Activated naive CD4-positive, alpha-beta T cell treated with anti-CD3 and anti-CD28 coated beads, Interleukin-2, amount 10 ng/mL, durations not matched to agents 7 days and 5 days (primary cell): ENCODE data around the gene MICAL3.
"Not testable (repeated sequence)": the region's sequence is repeated elsewhere in the genome, so short reads cannot be mapped to it uniquely, and the experiment has no call there.

Experiments used
- CTCF ChIA-PET: fragments of 350-600 bp; sonication (Branson Sonifier 250); formaldehyde crosslinking; loops from one replicate; lab custom pipeline; 2021; ENCODE audit warnings: antibody characterized with exemption; lab: Charles Lee
- DNase-seq: peaks from one replicate; pipeline ENCODE4 v3.0.0-alpha.2; 2020
- H3K27ac Mint-ChIP-seq: one replicate; pipeline ENCODE4 v1.8.0; 2021; ENCODE audit warnings: mild to moderate bottlenecking, moderate library complexity, mixed read lengths
- H3K27me3 Mint-ChIP-seq: one replicate; pipeline ENCODE4 v1.8.0; 2021; ENCODE audit warnings: mild to moderate bottlenecking, mixed read lengths
- H3K36me3 Mint-ChIP-seq: one replicate; pipeline ENCODE4 v1.8.0; 2021; ENCODE audit warnings: mixed read lengths
- H3K4me1 Mint-ChIP-seq: one replicate; pipeline ENCODE4 v1.8.0; 2021; ENCODE audit warnings: mixed read lengths
- H3K4me3 Mint-ChIP-seq: one replicate; pipeline ENCODE4 v1.8.0; 2021; ENCODE audit warnings: mild to moderate bottlenecking, moderate library complexity, mixed read lengths
- H3K9me3 Mint-ChIP-seq: one replicate; pipeline ENCODE4 v1.8.0; 2021; ENCODE audit warnings: mixed read lengths

MICAL3 gene

DNA sequence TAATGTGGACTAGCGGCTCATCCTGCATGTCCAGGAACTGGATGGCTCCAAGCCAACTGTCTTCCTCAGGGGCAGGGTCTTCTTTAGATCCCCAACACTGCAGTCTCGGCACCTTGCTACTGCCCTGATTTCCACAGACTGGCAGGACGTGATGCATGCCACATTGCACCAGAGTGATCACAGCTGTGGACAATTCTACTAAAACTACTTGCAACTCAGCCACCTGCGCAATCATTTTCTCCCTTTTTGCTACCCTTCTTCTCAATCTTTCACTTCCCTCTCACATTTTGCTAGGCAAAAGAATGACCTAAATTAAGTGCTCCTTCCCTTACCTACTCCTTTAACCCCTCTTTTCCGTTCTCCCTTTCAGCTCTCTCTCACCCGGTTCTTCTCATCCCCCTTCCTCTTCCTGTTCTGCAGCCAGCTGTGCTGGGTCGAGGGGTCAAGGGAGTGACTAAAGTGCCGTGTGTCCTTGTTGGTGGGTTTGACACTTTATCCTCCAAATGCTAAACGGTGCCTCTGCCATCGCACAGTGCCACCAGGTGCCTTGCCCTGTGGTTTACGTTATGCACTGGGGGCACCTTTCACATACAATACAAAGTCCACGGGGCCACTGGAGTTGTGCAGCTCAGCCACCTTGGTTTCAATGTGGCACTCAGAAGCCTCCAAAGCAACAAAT lies 42.0 kb upstream of the MICAL3 start:
- DNase-seq = no peak
- no peaks in the 10 kb centered on the region for H3K4me1 Mint-ChIP-seq
- CTCF ChIA-PET = interaction anchor here (1.1 kb wide), 1 partner anchor 236 kb away, joined by 3 read pairs; no protein-coding TSS in a partner anchor
- no peak overlapping the region for H3K4me3 Mint-ChIP-seq
- H3K36me3 Mint-ChIP-seq = no peaks in the 10 kb centered on the region
- peaks cover 58% of the 10 kb centered on the region for H3K27me3 Mint-ChIP-seq
- H3K9me3 Mint-ChIP-seq = no peaks in the 10 kb centered on the region
- no peak overlapping the region for H3K27ac Mint-ChIP-seq

DNA sequence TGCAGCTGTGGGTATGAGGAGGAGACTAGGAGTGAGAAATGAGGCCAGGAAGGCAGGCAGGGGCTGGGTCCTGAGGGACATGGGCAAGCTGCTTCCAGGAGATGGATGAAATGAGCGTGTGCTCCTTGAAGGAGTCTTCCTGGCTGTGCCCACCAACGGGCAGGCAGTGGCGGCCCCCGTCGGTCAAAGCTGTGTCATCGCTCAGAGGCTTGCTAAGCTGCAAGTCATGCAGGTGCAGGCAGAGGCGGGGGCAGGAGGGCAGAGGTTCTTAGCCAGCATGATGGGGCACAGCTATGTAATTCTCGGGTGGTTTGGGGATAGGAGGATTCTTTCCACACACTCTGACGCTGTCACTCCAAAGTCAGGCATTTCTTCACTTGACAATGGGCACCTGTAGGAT lies 40.9 kb upstream of the MICAL3 start:
- Mint-ChIP-seq H3K4me3 (no peak overlapping the region), H3K27me3 (peaks cover 60% of the 10 kb centered on the region), H3K36me3 (no peaks in the 10 kb centered on the region), H3K9me3 (no peaks in the 10 kb centered on the region), H3K4me1 (no peaks in the 10 kb centered on the region), H3K27ac (no peak overlapping the region)
- DNase-seq = no peak
- CTCF ChIA-PET = interaction anchor here (1.1 kb wide), 1 partner anchor 235 kb away, joined by 3 read pairs; no protein-coding TSS in a partner anchor

DNA sequence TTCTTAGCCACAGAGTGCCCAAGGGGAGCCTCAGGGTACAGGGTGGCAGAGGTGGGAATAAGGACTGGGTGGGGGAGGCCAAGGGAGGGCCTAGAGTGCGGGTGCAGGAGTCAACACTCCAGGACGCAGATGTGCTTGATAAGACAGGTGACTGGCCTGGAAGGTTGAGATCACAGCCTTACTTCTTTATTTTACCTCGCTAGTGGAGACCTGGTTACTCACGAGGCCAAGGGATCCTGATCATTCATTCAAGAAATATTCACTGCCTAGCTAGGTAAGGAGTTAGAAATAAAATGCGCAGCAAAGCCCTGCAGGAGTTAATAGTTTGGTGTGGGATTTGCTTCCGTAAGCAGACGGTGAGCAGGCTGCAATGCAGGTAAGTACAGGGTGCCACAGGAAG lies 40.3 kb upstream of the MICAL3 start:
- H3K27me3 Mint-ChIP-seq = peaks cover 64% of the 10 kb centered on the region
- H3K4me3 Mint-ChIP-seq = no peak overlapping the region
- CTCF ChIA-PET = no interaction called here
- no peaks in the 10 kb centered on the region for H3K4me1 Mint-ChIP-seq
- no peak overlapping the region for H3K27ac Mint-ChIP-seq
- no peaks in the 10 kb centered on the region for H3K36me3 Mint-ChIP-seq
- no peaks in the 10 kb centered on the region for H3K9me3 Mint-ChIP-seq
- DNase-seq = no peak

DNA sequence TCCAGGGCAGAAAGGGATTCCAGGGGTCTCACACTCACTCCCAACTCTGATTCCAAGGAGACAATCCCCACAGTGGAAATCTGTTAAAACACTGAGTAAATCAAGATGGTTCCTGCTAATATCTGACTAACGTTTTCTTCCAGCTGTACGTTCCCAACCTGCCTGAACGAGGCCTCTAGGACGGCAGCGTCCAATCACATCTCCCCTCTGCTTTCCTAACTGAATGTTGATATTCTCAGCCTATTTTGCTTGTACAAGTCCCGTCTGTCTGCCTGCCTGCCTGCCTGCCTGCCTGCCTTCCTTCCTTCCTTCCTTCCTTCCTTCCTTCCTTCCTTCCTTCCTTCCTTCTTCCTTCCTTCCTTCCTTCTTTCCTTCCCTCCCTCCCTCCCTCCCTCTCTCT lies 39.4 kb upstream of the MICAL3 start:
- DNase-seq, H3K4me1 Mint-ChIP-seq, H3K4me3 Mint-ChIP-seq, H3K36me3 Mint-ChIP-seq, CTCF ChIA-PET, H3K9me3 Mint-ChIP-seq, H3K27ac Mint-ChIP-seq: not testable (repeated sequence)
- peaks cover 68% of the 10 kb centered on the region for H3K27me3 Mint-ChIP-seq

DNA sequence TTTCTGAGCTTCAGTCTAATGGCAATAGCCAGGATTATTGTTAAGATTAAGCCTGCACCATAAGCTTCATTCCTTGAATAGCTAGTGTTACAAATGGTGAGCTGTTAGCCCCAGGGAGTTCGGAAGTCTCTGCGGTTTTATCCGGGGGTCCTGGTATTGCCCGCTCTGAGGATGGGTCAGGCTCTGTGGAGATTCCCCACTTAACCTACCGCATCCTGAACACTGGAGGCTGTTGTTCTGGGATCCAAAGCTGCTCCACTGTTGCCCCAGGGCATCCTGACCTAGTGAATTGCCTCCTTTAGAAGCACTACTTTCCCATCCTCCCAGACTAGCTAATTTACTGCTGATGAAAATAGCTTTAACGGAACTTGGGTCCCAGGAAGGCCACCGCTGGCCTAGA lies 38.9 kb upstream of the MICAL3 start:
- Mint-ChIP-seq H3K9me3 (no peaks in the 10 kb centered on the region), H3K4me3 (no peak overlapping the region), H3K4me1 (no peaks in the 10 kb centered on the region), H3K27me3 (peaks cover 67% of the 10 kb centered on the region), H3K36me3 (no peaks in the 10 kb centered on the region), H3K27ac (no peak overlapping the region)
- no peak for DNase-seq
- CTCF ChIA-PET = no interaction called here

DNA sequence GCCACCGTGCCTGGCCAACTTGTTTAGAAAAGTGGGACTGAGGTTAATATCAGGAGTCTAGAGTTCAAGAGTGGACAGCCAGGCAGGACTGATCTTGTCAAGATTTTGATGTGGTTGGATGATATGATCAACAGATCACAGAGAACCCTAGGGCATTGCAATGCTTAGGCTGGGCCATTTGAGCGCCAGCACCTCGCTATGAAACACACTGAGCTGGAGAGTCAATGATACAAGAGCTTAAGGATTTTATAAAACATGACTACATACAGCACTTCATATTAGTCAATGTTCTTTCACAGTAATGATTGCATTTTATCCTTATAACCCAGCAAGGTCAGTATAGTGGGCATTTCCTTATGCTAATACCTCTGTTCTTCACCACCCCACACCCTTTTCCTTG lies 38.1 kb upstream of the MICAL3 start:
- DNase-seq = no peak
- Mint-ChIP-seq H3K4me1 (no peaks in the 10 kb centered on the region), H3K4me3 (no peak overlapping the region), H3K36me3 (no peaks in the 10 kb centered on the region), H3K9me3 (no peaks in the 10 kb centered on the region), H3K27me3 (peaks cover 59% of the 10 kb centered on the region), H3K27ac (no peak overlapping the region)
- CTCF ChIA-PET = no interaction called here

DNA sequence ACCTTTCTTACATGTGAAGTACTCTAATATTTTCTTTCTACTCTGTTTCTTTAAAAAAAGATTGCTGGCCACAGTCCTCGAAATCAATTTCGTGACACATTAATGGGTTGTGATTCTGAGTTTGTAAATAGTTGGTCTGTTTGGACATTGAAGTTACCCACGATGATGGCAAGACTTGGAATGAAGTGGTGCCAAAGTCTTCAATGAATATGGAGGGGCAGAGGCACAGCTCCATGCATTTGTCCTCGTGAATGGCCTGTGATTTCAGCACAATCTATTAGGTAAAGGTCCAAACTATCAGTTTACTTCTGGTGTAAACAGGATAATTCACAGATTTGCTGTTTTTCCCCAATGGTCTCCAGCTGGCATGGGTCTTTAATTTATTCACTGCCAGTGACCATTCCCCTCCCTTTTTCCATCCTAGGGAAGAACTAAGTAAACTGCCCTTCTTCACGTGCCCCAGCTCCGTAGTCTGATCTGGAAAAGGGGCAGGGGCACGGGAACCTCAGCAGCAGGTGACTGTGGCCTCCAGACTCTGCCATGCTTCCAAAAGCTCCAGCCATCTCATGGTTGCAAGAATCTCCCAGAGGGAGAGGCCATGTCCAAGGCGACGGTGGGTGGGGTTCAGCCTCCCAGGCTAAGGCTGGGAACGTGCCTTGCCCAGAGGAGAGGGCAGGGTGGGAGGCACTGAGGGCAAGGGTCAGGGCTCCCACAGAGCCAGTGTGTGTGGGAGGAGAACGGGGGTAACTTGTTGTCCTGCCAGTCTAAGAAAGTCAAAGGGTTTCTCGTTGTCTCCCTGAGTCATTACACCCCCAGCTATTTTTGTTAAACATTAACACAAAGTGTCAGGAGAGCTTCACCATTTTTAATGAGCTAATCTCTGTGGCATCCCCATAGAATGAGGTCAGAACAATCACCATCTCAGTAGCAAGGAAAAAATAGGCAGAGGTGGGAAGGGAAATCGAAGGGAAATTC lies 36.6 kb upstream of the MICAL3 start:
- CTCF ChIA-PET = no interaction called here
- Mint-ChIP-seq H3K27ac (no peak overlapping the region), H3K36me3 (no peaks in the 10 kb centered on the region), H3K27me3 (peaks cover 47% of the 10 kb centered on the region), H3K4me1 (peaks cover 2% of the 10 kb centered on the region), H3K4me3 (no peak overlapping the region), H3K9me3 (no peaks in the 10 kb centered on the region)
- no peak for DNase-seq

DNA sequence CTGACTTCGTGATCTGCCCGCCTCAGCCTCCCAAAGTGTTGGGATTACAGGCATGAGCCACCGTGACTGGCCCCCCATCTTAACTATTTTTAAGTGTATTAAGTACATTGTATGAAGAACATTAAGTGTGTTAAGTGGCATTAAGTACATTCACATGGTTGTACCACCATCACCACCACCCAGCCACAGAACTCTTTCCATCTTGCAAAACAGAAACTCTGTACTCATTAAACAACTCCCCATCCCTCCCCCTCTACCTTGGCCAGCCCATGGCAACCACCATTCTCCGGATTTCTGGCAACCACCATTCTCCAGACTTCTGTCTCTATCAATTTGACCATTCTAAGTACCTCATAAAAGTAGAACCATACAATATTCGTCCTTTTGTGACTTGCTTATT lies 35.6 kb upstream of the MICAL3 start:
- Mint-ChIP-seq H3K9me3 (no peaks in the 10 kb centered on the region), H3K36me3 (no peaks in the 10 kb centered on the region), H3K4me3 (no peak overlapping the region), H3K4me1 (peaks cover 2% of the 10 kb centered on the region), H3K27me3 (peaks cover 38% of the 10 kb centered on the region), H3K27ac (no peak overlapping the region)
- CTCF ChIA-PET = interaction anchor here (1.0 kb wide), 1 partner anchor 87 kb away, joined by 5 read pairs; no protein-coding TSS in a partner anchor
- no peak for DNase-seq

DNA sequence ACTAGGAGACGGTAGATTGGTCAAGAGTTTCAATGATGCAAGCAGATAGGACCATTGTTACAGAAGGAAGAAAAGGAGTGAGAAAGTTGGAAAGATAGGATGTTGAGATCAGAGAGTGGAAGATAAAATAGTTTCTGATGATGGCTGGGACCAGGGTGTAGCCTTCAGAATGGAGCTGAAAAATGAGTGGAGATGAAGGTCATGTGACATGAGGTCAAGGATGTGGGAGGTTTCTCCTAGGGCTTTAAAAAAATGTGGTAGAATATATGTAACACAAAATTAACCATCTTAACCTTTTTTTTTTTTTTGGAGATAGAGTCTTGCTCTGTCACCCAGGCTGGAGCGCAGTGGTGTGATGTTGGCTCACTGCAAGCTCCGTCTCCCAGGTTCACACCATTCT lies 35.1 kb upstream of the MICAL3 start:
- Mint-ChIP-seq H3K36me3 (no peaks in the 10 kb centered on the region), H3K9me3 (no peaks in the 10 kb centered on the region), H3K27ac (no peak overlapping the region), H3K4me1 (peaks cover 2% of the 10 kb centered on the region), H3K4me3 (no peak overlapping the region), H3K27me3 (peaks cover 33% of the 10 kb centered on the region)
- DNase-seq = no peak
- CTCF ChIA-PET = interaction anchor here (1.0 to 1.4 kb wide), 2 partner anchors 16 to 88 kb away, joined by 4 to 5 read pairs; no protein-coding TSS in a partner anchor

DNA sequence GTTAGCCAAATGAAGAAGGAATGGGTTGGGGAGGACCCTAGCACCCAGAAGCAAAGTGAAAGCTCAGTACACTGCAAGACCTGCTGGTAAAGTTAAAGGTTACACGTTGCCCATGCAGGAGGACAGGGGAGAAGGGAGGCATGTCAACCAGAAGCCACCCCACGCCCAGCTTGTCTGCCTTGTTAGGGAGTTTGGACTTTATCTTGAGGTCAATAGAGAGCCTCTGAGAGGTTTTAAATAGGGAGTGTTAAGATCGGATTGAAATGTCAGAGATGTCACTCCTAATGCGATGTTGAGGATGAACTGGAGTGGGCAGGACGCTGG lies 34.7 kb upstream of the MICAL3 start:
- no peak overlapping the region for H3K27ac Mint-ChIP-seq
- CTCF ChIA-PET = interaction anchor here (1.0 to 1.4 kb wide), 2 partner anchors 17 to 88 kb away, joined by 4 to 5 read pairs; no protein-coding TSS in a partner anchor
- H3K4me3 Mint-ChIP-seq = no peak overlapping the region
- H3K4me1 Mint-ChIP-seq = peaks cover 2% of the 10 kb centered on the region
- no peaks in the 10 kb centered on the region for H3K9me3 Mint-ChIP-seq
- H3K36me3 Mint-ChIP-seq = no peaks in the 10 kb centered on the region
- DNase-seq = no peak
- H3K27me3 Mint-ChIP-seq = peaks cover 29% of the 10 kb centered on the region

DNA sequence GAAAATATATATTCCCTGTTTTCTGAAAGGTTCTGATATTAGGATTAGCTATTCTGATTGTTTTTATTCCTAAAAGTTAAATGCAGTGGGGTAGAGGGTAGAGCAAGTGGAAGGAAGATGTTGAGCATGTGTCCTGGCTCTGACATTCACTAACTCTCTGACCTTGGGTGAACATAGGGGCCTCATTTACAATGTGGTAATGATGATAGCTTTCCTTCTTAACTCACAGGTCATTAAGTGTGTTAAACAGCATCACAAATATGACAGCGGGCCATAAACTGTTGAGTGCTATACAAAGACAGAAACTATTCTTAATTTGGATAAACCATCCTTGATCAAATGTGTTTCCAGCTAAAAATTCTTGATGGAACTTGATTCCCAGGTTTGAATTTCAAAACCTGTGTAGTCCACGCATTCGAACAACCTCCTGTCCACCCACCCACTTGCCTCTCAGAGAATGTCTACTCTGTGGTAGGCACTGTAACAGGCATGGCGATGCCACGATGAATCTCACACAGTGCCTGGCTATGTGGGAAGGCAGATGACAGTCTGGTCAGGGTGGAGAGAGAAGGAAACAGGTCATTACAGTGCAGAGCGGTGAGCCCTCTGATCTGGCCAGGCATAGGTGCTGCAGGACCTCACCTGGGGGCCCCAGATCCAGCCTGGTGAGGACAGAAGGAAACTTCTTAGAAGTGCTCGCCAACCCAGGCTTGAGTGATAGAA lies 34.2 kb upstream of the MICAL3 start:
- CTCF ChIA-PET = interaction anchor here (1.4 kb wide), 1 partner anchor 17 kb away, joined by 4 read pairs; no protein-coding TSS in a partner anchor
- H3K27ac Mint-ChIP-seq = no peak overlapping the region
- H3K4me3 Mint-ChIP-seq = no peak overlapping the region

DNA sequence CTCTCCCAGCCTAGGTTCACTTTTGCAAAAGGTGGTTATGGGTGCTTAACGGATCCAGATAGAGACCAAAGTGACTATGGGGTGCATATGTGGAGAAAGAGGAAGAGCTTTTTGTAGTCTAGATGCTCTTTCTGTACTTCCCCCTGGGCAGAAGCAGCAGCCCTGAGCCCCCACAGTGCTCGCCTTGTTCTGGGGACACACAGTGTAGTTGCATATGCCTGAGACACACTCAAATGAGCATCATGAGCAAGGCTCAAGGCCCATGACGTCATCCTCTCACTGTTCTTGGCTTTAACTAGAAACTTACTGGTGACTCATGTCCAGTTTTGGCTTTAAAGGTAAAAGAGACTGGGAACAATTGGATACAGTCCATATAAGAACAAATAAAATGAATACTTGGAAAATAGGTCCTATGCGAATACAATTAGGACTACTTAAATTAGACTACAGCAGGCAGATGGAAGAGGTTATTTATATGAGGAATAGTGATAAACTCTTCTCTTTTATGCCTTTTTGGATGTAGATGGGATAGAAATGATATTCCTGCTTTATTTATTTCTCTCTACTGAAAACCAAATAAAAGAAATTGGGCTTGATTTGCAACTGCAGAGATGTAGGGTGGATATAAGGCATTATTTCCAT lies 33.3 kb upstream of the MICAL3 start:
- H3K27ac Mint-ChIP-seq = no peak overlapping the region
- no peaks in the 10 kb centered on the region for H3K36me3 Mint-ChIP-seq
- H3K4me1 Mint-ChIP-seq = peaks cover 2% of the 10 kb centered on the region
- H3K27me3 Mint-ChIP-seq = peaks cover 24% of the 10 kb centered on the region
- CTCF ChIA-PET = no interaction called here
- DNase-seq = no peak
- H3K9me3 Mint-ChIP-seq = no peaks in the 10 kb centered on the region
- no peak overlapping the region for H3K4me3 Mint-ChIP-seq

More for the DNA sequence above, 34.2 kb upstream of the MICAL3 start:
- Mint-ChIP-seq H3K4me1 (peaks cover 2% of the 10 kb centered on the region), H3K27me3 (peaks cover 29% of the 10 kb centered on the region), H3K9me3 (no peaks in the 10 kb centered on the region), H3K36me3 (no peaks in the 10 kb centered on the region)
- no peak for DNase-seq

DNA sequence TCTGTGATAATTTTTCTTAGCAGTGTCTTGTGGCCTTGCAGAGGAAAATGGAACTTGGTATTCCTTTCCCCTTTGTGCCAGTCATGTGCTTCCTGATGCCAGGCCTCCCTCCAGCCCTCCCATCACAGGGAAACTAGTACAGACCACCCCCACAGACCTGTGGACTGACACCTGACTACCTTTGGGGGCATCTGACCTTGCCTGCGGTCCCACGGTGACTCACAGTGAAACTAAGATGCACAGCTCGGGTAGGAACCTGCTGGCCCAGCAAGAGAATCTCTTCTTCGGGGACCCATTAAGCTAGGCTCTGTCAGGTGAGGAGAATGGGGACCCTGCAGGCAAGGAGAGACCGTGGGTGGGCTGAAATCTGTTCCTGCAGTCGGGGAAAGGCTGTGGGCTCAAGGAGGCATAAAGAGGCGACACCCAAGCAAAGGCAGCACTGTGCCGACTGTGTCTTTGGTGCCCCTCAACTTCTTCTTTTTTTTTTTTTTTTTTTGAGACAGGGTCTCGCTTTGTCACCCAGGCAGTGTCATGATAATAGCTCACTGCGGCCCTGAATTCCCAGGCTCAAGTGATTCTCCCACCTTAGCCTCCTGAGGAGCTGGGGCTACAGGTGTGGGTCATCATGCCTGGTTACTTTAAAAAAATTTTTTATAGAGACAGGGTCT lies 32.6 kb upstream of the MICAL3 start:
- H3K27me3 Mint-ChIP-seq = peaks cover 24% of the 10 kb centered on the region
- DNase-seq = no peak
- no peaks in the 10 kb centered on the region for H3K36me3 Mint-ChIP-seq
- H3K27ac Mint-ChIP-seq = no peak overlapping the region
- H3K4me1 Mint-ChIP-seq = peaks cover 2% of the 10 kb centered on the region
- CTCF ChIA-PET = interaction anchor here (0.9 kb wide), 1 partner anchor 19 kb away, joined by 4 read pairs; no protein-coding TSS in a partner anchor
- no peak overlapping the region for H3K4me3 Mint-ChIP-seq
- no peaks in the 10 kb centered on the region for H3K9me3 Mint-ChIP-seq
